ENCODE results near the gene MYCN.
A peak's percentile ranks its signal among the peaks of the same experiment; 100 is the strongest.

MYCN gene

GRCh38 chr2:15932394-15933183 is 7.8 kb upstream of the MYCN start:
- DNase-seq = no peak

DNA sequence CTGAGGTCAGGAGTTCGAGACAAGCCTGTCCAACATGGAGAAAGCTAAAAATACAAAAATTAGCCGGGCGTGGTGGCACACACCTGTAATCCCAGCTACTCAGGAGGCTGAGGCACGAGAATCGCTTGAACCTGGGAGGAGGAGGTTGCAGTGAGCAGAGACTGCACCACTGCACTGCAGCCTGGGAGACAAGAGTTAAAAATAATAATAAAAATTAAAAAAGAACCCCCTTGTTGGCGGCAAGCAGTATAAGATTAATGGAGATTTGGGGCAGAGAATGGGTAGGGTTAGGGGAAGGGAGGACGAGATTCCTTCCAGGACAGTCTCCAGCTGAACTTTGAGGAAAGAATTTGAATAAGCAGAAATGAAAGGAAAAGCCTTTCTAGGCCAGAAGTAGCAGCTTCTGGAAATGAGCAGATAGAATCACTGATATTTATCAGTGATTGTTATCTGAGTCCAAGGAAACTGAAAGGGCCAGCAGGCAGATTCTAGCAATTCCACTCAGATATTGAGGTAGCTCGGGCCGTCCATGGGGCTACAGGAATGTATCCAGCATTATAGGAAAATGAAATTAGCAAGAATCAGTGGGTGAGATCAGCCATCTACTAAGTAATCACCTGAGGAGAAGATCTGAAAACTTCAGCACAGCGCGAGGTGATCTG is 7.0 kb upstream of the MYCN start:
- no peak for DNase-seq

- DNase-seq = no peak
These were observed 5.9 kb upstream of the MYCN start for GRCh38 chr2:15934291-15934945.

- no peak for DNase-seq
These were observed 5.2 kb upstream of the MYCN start for GRCh38 chr2:15935189-15935588.

- no peak for DNase-seq
These were observed 4.7 kb upstream of the MYCN start for GRCh38 chr2:15935675-15936074.

- no peak for DNase-seq
These were observed 3.9 kb upstream of the MYCN start for GRCh38 chr2:15936277-15937104.

GRCh38 chr2:15937105-15937881 is 3.1 kb upstream of the MYCN start:
- DNase-seq = no peak

DNA sequence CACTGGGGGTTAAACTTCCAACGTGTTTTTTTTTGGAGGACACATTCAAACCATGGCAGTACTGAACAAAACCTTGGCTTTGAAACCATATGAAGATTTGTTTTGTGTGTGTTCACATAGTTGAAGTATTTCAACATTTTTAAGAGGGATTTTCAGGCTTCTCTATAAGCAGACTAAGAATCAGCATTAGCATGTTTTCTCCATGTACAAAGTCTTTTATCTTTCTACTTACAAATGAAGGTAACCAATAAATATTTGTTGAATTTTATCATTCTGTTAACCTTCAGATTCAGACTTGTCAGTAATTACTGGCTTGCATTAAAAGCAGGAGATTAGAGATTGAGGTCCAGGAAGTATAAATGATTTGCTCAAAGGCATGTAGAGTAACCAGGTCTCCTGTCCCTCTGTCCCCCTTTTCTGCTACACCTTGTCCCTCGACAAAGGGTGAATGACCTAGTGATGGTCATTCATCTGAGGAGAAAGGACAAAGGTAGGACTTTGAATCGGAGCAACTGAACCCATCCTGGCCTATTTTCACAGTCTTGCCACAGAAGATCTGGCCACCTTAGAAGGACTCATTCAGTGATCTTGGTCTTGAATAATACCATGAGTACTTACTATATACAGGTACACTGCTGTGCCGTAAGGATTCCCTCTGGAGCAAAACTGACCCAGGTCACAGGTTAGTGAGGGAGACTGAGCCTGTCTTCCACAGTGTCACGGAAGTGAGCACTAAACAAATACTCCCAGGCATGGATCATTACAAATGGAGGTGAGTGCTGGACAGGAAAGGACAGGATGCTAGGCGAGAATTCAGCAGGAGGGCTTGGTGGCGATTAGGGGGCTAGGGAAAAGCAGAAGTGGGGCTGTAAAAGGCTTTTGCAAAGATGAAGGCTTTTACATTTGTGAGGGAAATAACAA is 2.2 kb upstream of the MYCN start:
- DNase-seq = no peak

DNA sequence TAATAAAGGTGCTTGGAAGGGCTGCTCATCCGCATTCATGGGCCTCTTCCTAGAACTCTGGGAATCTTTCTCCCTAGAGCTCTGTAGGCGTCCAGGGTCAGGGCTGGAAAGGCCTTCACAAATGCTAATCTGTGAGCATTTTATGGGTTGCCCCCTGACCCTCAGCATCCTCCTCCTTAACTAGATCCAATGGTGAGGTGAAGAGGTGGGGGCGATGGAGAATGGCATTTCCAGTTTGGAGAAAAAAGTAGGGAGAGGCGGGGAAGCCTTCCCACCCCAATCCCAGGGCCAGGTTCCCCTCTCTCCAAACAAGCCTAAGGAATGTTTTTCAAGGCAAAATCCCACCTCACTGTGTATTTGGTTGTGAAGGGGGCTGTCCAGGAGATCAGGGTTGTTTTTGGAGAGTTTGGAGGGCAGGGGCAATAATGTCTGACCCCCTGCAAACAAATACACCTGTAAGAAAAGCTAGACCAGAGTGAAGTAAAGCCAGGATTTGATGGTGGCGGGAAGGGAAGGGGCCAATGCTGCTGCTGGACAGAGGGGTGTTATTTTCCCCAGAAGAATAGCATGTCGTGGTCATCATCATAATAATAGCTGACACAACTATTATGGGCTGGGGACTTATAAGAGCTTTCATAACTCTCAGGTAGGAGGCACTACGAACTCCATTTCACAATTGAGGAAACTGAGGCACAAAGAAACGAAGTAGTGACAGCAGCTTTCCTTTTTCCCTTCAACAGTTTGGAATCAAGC is 1.4 kb upstream of the MYCN start:
- DNase-seq = no peak

DNA sequence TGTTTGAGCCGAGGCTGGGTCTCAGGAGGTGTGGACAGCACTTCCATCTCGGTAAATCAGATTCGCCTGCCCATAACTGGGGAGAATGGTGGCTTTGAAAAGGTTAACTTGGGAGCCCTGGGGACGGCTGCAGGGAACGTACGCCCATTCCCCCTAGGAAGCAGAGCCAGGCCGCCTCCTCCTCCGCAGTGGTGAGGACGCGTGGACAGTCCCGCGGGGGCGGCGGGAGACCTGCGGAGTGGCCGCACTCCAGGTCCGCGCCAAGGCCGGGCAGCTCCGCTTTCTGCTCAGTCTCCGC is 845 bp upstream of the MYCN start:
- DNase-seq = no peak

GRCh38 chr2:15940661-15941480 is 521 bp downstream of the MYCN start:
- DNase-seq = no peak

- no peak for DNase-seq
These were observed 1.1 kb downstream of the MYCN start for GRCh38 chr2:15941481-15941850.

DNA sequence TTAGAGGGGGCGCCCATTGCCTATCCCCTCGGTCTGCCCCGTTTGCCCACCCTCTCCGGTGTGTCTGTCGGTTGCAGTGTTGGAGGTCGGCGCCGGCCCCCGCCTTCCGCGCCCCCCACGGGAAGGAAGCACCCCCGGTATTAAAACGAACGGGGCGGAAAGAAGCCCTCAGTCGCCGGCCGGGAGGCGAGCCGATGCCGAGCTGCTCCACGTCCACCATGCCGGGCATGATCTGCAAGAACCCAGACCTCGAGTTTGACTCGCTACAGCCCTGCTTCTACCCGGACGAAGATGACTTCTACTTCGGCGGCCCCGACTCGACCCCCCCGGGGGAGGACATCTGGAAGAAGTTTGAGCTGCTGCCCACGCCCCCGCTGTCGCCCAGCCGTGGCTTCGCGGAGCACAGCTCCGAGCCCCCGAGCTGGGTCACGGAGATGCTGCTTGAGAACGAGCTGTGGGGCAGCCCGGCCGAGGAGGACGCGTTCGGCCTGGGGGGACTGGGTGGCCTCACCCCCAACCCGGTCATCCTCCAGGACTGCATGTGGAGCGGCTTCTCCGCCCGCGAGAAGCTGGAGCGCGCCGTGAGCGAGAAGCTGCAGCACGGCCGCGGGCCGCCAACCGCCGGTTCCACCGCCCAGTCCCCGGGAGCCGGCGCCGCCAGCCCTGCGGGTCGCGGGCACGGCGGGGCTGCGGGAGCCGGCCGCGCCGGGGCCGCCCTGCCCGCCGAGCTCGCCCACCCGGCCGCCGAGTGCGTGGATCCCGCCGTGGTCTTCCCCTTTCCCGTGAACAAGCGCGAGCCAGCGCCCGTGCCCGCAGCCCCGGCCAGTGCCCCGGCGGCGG is 1.7 kb downstream of the MYCN start:
- no peak for DNase-seq

- no peak for DNase-seq
These were observed 2.5 kb downstream of the MYCN start for GRCh38 chr2:15942711-15943345.

- peak; percentile 48 for DNase-seq
These were observed 3.3 kb downstream of the MYCN start for GRCh38 chr2:15943378-15944280.

DNA sequence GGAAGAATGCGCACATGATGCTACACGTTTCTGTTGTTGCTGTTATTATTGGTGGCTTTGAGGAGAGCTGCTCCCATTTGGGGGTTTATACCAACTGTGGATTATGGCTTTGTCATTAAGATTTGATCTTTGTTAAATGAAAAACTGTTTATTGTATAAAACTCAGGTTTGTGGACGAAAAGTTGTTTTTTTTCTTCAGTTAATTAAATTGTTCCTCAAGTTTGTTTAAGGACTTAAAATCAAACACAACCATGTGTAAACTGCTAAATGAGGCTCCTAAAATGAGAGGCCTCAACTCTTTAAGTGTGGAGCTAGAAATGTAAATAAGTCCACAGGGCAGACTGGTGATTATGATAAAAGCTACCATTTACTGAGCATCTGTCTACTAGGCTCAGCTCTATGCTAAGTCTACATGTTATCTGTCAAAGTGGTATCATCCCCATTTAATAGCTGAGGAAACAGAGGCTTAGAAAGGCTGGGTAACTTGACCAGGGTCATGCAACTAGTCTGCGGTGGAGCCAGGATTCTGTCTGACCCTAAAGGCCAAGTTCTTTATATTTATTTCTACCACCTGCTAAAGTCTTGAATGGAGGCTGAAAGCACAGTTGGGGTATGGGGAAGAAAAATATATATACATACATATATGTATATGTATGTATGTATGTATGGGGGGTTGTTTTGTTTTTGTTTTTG is 4.1 kb downstream of the MYCN start:
- no peak for DNase-seq
